ENCODE results near the gene CDC20B. TPM values are rescaled to one million over a fixed set of nuclear protein-coding genes. Genes with fewer than 3 reads are reported as not detected.
A peak's percentile ranks its signal among the peaks of the same experiment; 100 is the strongest.

Gene CDC20B
- total RNA-seq, 1 experiment from 2014 or later: 0.26 TPM

DNA sequence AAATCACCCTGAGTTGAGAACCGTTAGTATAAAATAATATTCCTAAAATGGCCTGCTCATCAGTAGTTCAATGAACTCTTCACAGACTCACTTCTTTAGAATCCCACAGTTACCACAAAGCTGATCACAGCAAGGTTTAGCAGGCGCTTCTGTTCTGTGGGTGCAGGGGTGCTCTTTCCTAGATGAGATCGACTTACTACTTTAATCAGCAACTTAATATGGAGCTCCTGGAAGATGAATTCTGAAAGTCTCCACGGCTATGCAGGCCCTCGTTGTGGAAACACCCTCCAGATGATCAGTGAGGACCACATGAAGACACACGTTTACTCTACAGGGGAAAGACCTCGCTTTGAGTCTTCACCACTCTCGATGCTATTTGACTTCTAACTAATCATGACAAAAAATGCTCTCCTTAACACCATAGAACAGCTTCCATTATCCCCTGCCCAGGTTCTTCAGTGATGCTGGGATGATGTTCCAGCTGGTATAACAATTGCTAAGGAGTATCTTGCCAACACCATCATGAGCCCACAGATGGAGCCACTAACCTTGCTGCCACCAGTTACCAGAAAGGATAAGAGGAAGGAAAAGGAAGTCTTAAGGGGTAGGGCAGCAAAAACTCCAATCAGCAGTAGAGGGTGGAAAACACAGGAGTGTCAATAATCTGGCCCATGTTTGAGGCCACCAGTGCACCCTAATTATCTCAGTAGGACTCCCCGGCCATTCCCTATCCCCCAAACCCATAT, 30.9 kb downstream of the CDC20B start:
- H3K79me2 ChIP-seq (ENCODE audit: insufficient read depth, low read length): no peaks in the 10 kb centered on the region
- H2AFZ ChIP-seq (ENCODE audit: low read length): no peak overlapping the region
- H3K9me3 ChIP-seq (ENCODE audit: control insufficient read depth, low read depth, low read length): no peaks in the 10 kb centered on the region
- H3K4ac ChIP-seq (ENCODE audit: low read depth, low read length): no peak overlapping the region
- H4K20me1 ChIP-seq (ENCODE audit: control insufficient read depth, insufficient read depth, insufficient read length): no peaks in the 10 kb centered on the region
- H3K14ac ChIP-seq (ENCODE audit: insufficient read depth, low read length): no peak overlapping the region
- H3K27me3 ChIP-seq (ENCODE audit: insufficient read depth, low read length): no peaks in the 10 kb centered on the region
- H4K5ac ChIP-seq (ENCODE audit: insufficient read length, low read depth, low read length): no peak overlapping the region
- H2AK5ac ChIP-seq (ENCODE audit: insufficient read length, low read length): no peak overlapping the region
- no CpG with 5 or more reads among the region's 9 CpGs for WGBS (ENCODE audit: extremely low coverage, insufficient read length, low lambda C conversion rate)
- no peak overlapping the region for H2BK15ac ChIP-seq (ENCODE audit: low read depth, low read length)
- H3K27me3 Mint-ChIP-seq (ENCODE audit: low read depth): peaks cover 3% of the 10 kb centered on the region; the same call in 1 of the 2 replicates
- H3K18ac ChIP-seq (ENCODE audit: insufficient read length, low read depth, low read length): no peak overlapping the region
- H2BK5ac ChIP-seq (ENCODE audit: insufficient read length, low read length): no peak overlapping the region
- H4K91ac ChIP-seq (ENCODE audit: insufficient read length, low read depth, low read length): no peak overlapping the region
- no peak overlapping the region for H2BK120ac ChIP-seq (ENCODE audit: low read depth, low read length, poor library complexity, severe bottlenecking)
- no peak overlapping the region for H3K27ac Mint-ChIP-seq
- H4K8ac ChIP-seq (replicated peaks; ENCODE audit: insufficient read length, low read depth, low read length): no peak overlapping the region
- no peak overlapping the region for H2BK20ac ChIP-seq (ENCODE audit: low read depth, low read length, poor library complexity, severe bottlenecking)
- no peak overlapping the region for H2BK12ac ChIP-seq (ENCODE audit: insufficient read length, low read depth, low read length)
- H3K56ac ChIP-seq (ENCODE audit: insufficient read length, low read depth, low read length): no peak overlapping the region
- no peak overlapping the region for H3K27ac ChIP-seq (ENCODE audit: insufficient read length, low read depth, low read length)
- TF ChIP-seq, protein P1, sequence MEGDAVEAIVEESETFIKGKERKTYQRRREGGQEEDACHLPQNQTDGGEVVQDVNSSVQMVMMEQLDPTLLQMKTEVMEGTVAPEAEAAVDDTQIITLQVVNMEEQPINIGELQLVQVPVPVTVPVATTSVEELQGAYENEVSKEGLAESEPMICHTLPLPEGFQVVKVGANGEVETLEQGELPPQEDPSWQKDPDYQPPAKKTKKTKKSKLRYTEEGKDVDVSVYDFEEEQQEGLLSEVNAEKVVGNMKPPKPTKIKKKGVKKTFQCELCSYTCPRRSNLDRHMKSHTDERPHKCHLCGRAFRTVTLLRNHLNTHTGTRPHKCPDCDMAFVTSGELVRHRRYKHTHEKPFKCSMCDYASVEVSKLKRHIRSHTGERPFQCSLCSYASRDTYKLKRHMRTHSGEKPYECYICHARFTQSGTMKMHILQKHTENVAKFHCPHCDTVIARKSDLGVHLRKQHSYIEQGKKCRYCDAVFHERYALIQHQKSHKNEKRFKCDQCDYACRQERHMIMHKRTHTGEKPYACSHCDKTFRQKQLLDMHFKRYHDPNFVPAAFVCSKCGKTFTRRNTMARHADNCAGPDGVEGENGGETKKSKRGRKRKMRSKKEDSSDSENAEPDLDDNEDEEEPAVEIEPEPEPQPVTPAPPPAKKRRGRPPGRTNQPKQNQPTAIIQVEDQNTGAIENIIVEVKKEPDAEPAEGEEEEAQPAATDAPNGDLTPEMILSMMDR (conservative IDR thresholded peaks at IDR 0.05): 0 out of 3 replicates have a peak, but pooled peaks have one; percentile 9
- H3K36me3 Mint-ChIP-seq (ENCODE audit: insufficient read depth in 1 of 3, low read depth in 3 of 3): no peaks in the 10 kb centered on the region
- H3K4me1 Mint-ChIP-seq: peaks cover 2 to 4% of the 10 kb centered on the region in 2 experiments; a peak in 2 of 4 replicates
- no peaks in the 10 kb centered on the region for H3K9me3 Mint-ChIP-seq
- H3K4me3 Mint-ChIP-seq: no peak overlapping the region
- H3K9ac ChIP-seq (ENCODE audit: extremely low read depth, insufficient read length, low read length): no peak overlapping the region
- H3T11ph ChIP-seq (ENCODE audit: low read length): no peak overlapping the region
- H3K4me2 ChIP-seq (ENCODE audit: insufficient read depth, insufficient read length, low read length): no peak overlapping the region
- H3K4me1 ChIP-seq (ENCODE audit: insufficient read depth, low read length): no peaks in the 10 kb centered on the region
- no peaks in the 10 kb centered on the region for H3K79me1 ChIP-seq (ENCODE audit: insufficient read depth, low read depth, low read length, poor library complexity, severe bottlenecking)
- DNase-seq: no peak
- H3K23ac ChIP-seq (ENCODE audit: insufficient read length, low read depth, low read length): no peak overlapping the region
- no peaks in the 10 kb centered on the region for H3K23me2 ChIP-seq (ENCODE audit: insufficient read length, low read depth, low read length, poor library complexity, severe bottlenecking)
